Measurements from ENCODE around the gene TMEM9. TPM values are rescaled to one million over a fixed set of nuclear protein-coding genes. Genes with fewer than 3 reads are reported as not detected.

TMEM9 gene
- total RNA-seq, 1 donor from 2014 or later: 80.2 TPM

GRCh38 chr1:201096977-201097856 lies 57.1 kb downstream of the TMEM9 start:
- no peak overlapping the region for H3K4me3 Mint-ChIP-seq (ENCODE audit: unreplicated experiment)
- no peak for DNase-seq
- H3K27ac Mint-ChIP-seq (ENCODE audit: unreplicated experiment): no peak overlapping the region
- H3K9me3 Mint-ChIP-seq (ENCODE audit: unreplicated experiment): peaks cover 6% of the 10 kb centered on the region
- H3K4me1 Mint-ChIP-seq (ENCODE audit: low read depth, unreplicated experiment): peaks cover 15% of the 10 kb centered on the region
- no peaks in the 10 kb centered on the region for H3K36me3 Mint-ChIP-seq (ENCODE audit: unreplicated experiment)
- no peak for TF ChIP-seq CTCF (IDR thresholded peaks at IDR 0.05; ENCODE audit: partially characterized antibody, unreplicated experiment)
- peaks cover 7% of the 10 kb centered on the region for H3K27me3 Mint-ChIP-seq (ENCODE audit: unreplicated experiment)

- Mint-ChIP-seq H3K9me3 (ENCODE audit: unreplicated experiment) (peaks cover 6% of the 10 kb centered on the region), H3K36me3 (ENCODE audit: unreplicated experiment) (no peaks in the 10 kb centered on the region), H3K4me1 (ENCODE audit: low read depth, unreplicated experiment) (peaks cover 15% of the 10 kb centered on the region), H3K27ac (ENCODE audit: unreplicated experiment) (no peak overlapping the region), H3K4me3 (ENCODE audit: unreplicated experiment) (no peak overlapping the region), H3K27me3 (ENCODE audit: unreplicated experiment) (peaks cover 7% of the 10 kb centered on the region)
- DNase-seq: peak; percentile 38
- no peak for TF ChIP-seq CTCF (IDR thresholded peaks at IDR 0.05; ENCODE audit: partially characterized antibody, unreplicated experiment)
Observed at GRCh38 chr1:201096041-201096461, 58.2 kb downstream of the TMEM9 start.

GRCh38 chr1:201095581-201095980 lies 58.7 kb downstream of the TMEM9 start:
- Mint-ChIP-seq H3K4me1 (ENCODE audit: low read depth, unreplicated experiment) (peaks cover 15% of the 10 kb centered on the region), H3K27ac (ENCODE audit: unreplicated experiment) (no peak overlapping the region), H3K9me3 (ENCODE audit: unreplicated experiment) (peaks cover 6% of the 10 kb centered on the region), H3K36me3 (ENCODE audit: unreplicated experiment) (no peaks in the 10 kb centered on the region), H3K27me3 (ENCODE audit: unreplicated experiment) (peaks cover 7% of the 10 kb centered on the region), H3K4me3 (ENCODE audit: unreplicated experiment) (no peak overlapping the region)
- TF ChIP-seq CTCF (IDR thresholded peaks at IDR 0.05; ENCODE audit: partially characterized antibody, unreplicated experiment): no peak
- no peak for DNase-seq

- H3K9me3 Mint-ChIP-seq (ENCODE audit: unreplicated experiment): peaks cover 6% of the 10 kb centered on the region
- H3K27ac Mint-ChIP-seq (ENCODE audit: unreplicated experiment): no peak overlapping the region
- H3K27me3 Mint-ChIP-seq (ENCODE audit: unreplicated experiment): peaks cover 7% of the 10 kb centered on the region
- H3K4me3 Mint-ChIP-seq (ENCODE audit: unreplicated experiment): no peak overlapping the region
- no peak for TF ChIP-seq CTCF (IDR thresholded peaks at IDR 0.05; ENCODE audit: partially characterized antibody, unreplicated experiment)
- DNase-seq: peak; percentile 46
- peaks cover 15% of the 10 kb centered on the region for H3K4me1 Mint-ChIP-seq (ENCODE audit: low read depth, unreplicated experiment)
- H3K36me3 Mint-ChIP-seq (ENCODE audit: unreplicated experiment): no peaks in the 10 kb centered on the region
Observed at GRCh38 chr1:201094832-201095231, 59.4 kb downstream of the TMEM9 start.

- H3K27ac Mint-ChIP-seq (ENCODE audit: unreplicated experiment): no peak overlapping the region
- H3K4me1 Mint-ChIP-seq (ENCODE audit: low read depth, unreplicated experiment): peaks cover 17% of the 10 kb centered on the region
- H3K9me3 Mint-ChIP-seq (ENCODE audit: unreplicated experiment): peaks cover 6% of the 10 kb centered on the region
- no peaks in the 10 kb centered on the region for H3K36me3 Mint-ChIP-seq (ENCODE audit: unreplicated experiment)
- peaks cover 7% of the 10 kb centered on the region for H3K27me3 Mint-ChIP-seq (ENCODE audit: unreplicated experiment)
- DNase-seq: no peak
- H3K4me3 Mint-ChIP-seq (ENCODE audit: unreplicated experiment): no peak overlapping the region
- TF ChIP-seq CTCF (IDR thresholded peaks at IDR 0.05; ENCODE audit: partially characterized antibody, unreplicated experiment): no peak
Observed at GRCh38 chr1:201093962-201094361, 60.3 kb downstream of the TMEM9 start.

Measured in glutamatergic neuron (in vitro differentiated cells).